GM21717 (cell line): ENCODE results near the gene NUDT22.
A peak's percentile ranks its signal among the peaks of the same experiment; 100 is the strongest.

Experiments used
- ATAC-seq: cut with Tn5 transposase; IDR thresholded peaks from one replicate; pipeline ENCODE4 v1.9.1; 2021; ENCODE audit warnings: mild to moderate bottlenecking, moderate library complexity; ENCODE audit not compliant: unreplicated experiment

The NUDT22 gene

GRCh38 chr11:64206457-64207255 lies 19.4 kb upstream of the NUDT22 start, which contains the start of gene FERMT3:
TSS of gene FERMT3 (plus strand) at chr11:64206721. CDS start at chr11:64207365, 644 bp downstream.
- ATAC-seq = no peak

- peak; percentile 42 for ATAC-seq
These were observed 18.6 kb upstream of the NUDT22 start for GRCh38 chr11:64207256-64208085.

GRCh38 chr11:64208086-64208795 lies 17.8 kb upstream of the NUDT22 start:
- ATAC-seq = no peak

- ATAC-seq = no peak
These were observed 17.1 kb upstream of the NUDT22 start for GRCh38 chr11:64208796-64209562.

GRCh38 chr11:64209563-64209843 lies 16.6 kb upstream of the NUDT22 start:
- ATAC-seq = no peak

GRCh38 chr11:64210301-64211020 lies 15.6 kb upstream of the NUDT22 start:
- no peak for ATAC-seq

GRCh38 chr11:64211181-64211872 lies 14.7 kb upstream of the NUDT22 start:
- no peak for ATAC-seq

- ATAC-seq = no peak
These were observed 9.2 kb upstream of the NUDT22 start for GRCh38 chr11:64216879-64217278.

GRCh38 chr11:64218628-64219353 lies 7.3 kb upstream of the NUDT22 start:
- ATAC-seq = no peak

GRCh38 chr11:64219354-64219684 lies 6.8 kb upstream of the NUDT22 start:
- no peak for ATAC-seq

GRCh38 chr11:64219755-64220154 lies 6.3 kb upstream of the NUDT22 start:
- no peak for ATAC-seq

- ATAC-seq = no peak
These were observed 5.8 kb upstream of the NUDT22 start for GRCh38 chr11:64220271-64220670.

GRCh38 chr11:64220798-64221197 lies 5.3 kb upstream of the NUDT22 start:
- no peak for ATAC-seq

GRCh38 chr11:64222651-64223000 lies 3.4 kb upstream of the NUDT22 start:
- no peak for ATAC-seq

- ATAC-seq = no peak
These were observed 2.9 kb upstream of the NUDT22 start for GRCh38 chr11:64223001-64223651.

- ATAC-seq = no peak
These were observed 1.8 kb upstream of the NUDT22 start for GRCh38 chr11:64224151-64224890.

- ATAC-seq = no peak
These were observed 1.0 kb upstream of the NUDT22 start for GRCh38 chr11:64224891-64225607.
